Mesodermal cell (in vitro differentiated cells): ENCODE data around the gene DCDC2C.

Experiments used
- H3K27ac ChIP-seq: 2 replicates; pipeline ENCODE4 v1.7.0; 2013; ENCODE audit warnings: mild to moderate bottlenecking, low read depth, low read length, moderate library complexity; ENCODE audit not compliant: severe bottlenecking
- H3K36me3 ChIP-seq: 2 replicates; pipeline ENCODE4 v1.7.1; 2013; ENCODE audit warnings: mild to moderate bottlenecking, low read length, moderate library complexity; ENCODE audit not compliant: control insufficient read depth, insufficient read depth
- H3K4me1 ChIP-seq: one replicate; pipeline ENCODE4 v1.7.1; 2013; ENCODE audit warnings: mild to moderate bottlenecking, low read length; ENCODE audit not compliant: insufficient read depth, control insufficient read depth, poor library complexity, severe bottlenecking
- H3K4me3 ChIP-seq: 2 replicates; pipeline ENCODE4 v1.7.0; 2013; ENCODE audit warnings: low read length, control low read depth, mild to moderate bottlenecking; ENCODE audit not compliant: insufficient read depth, poor library complexity, severe bottlenecking; ENCODE audit errors: extremely low read depth
- H3K9me3 ChIP-seq: 2 replicates; pipeline ENCODE4 v1.7.1; 2013; ENCODE audit warnings: mild to moderate bottlenecking, low read length, moderate library complexity; ENCODE audit not compliant: control insufficient read depth
- WGBS, 2 experiments: methylation state at CpG; one replicate each; pipeline ENCODE4 v1.1.5; 2013; ENCODE audit warnings: missing lambda C conversion rate in 2 of 2; ENCODE audit not compliant: insufficient coverage in 2 of 2; 5-methylcytosine and 5-hydroxymethylcytosine counted together

The DCDC2C gene

GRCh38 chr2:3864943-3865865, 161.8 kb downstream of the DCDC2C start:
- Histone ChIP-seq H3K36me3 (no peaks in the 10 kb centered on the region), H3K4me3 (no peak overlapping the region), H3K9me3 (peaks cover 4% of the 10 kb centered on the region), H3K4me1 (no peaks in the 10 kb centered on the region), H3K27ac (no peak overlapping the region)
- WGBS, 2 experiments: 93 to 97% methylated on average over 8 to 13 of the region's 16 CpGs

GRCh38 chr2:3867469-3867868, 164.1 kb downstream of the DCDC2C start:
- Histone ChIP-seq H3K4me1 (no peaks in the 10 kb centered on the region), H3K36me3 (no peaks in the 10 kb centered on the region), H3K4me3 (no peak overlapping the region), H3K9me3 (peaks cover 4% of the 10 kb centered on the region), H3K27ac (no peak overlapping the region)
- WGBS, 2 experiments: 80 to 85% methylated on average over 4 of the region's 5 CpGs

- 85 to 88% methylated on average over 10 to 13 of the region's 14 CpGs for WGBS, 2 experiments
Measured at GRCh38 chr2:3868012-3868805, 164.8 kb downstream of the DCDC2C start.

GRCh38 chr2:3870222-3870621, 166.8 kb downstream of the DCDC2C start:
- no peaks in the 10 kb centered on the region for H3K36me3 ChIP-seq
- H3K9me3 ChIP-seq: peaks cover 4% of the 10 kb centered on the region
- no peak overlapping the region for H3K4me3 ChIP-seq
- H3K4me1 ChIP-seq: no peaks in the 10 kb centered on the region
- 75 to 81% methylated on average over 6 of the region's 7 CpGs for WGBS, 2 experiments
- no peak overlapping the region for H3K27ac ChIP-seq

More at GRCh38 chr2:3868012-3868805, 164.8 kb downstream of the DCDC2C start:
- Histone ChIP-seq H3K4me3 (no peak overlapping the region), H3K4me1 (no peaks in the 10 kb centered on the region), H3K9me3 (peaks cover 4% of the 10 kb centered on the region), H3K27ac (no peak overlapping the region), H3K36me3 (no peaks in the 10 kb centered on the region)

GRCh38 chr2:3871002-3871401, 167.6 kb downstream of the DCDC2C start:
- Histone ChIP-seq H3K36me3 (no peaks in the 10 kb centered on the region), H3K27ac (no peak overlapping the region), H3K4me1 (no peaks in the 10 kb centered on the region), H3K9me3 (peaks cover 4% of the 10 kb centered on the region), H3K4me3 (no peak overlapping the region)
- 97 to 100% methylated on average over 4 of the region's 4 CpGs for WGBS, 2 experiments

GRCh38 chr2:3872451-3872850, 169.1 kb downstream of the DCDC2C start:
- Histone ChIP-seq H3K36me3 (no peaks in the 10 kb centered on the region), H3K27ac (no peak overlapping the region), H3K4me1 (no peaks in the 10 kb centered on the region), H3K4me3 (no peak overlapping the region), H3K9me3 (no peaks in the 10 kb centered on the region)
- WGBS, 2 experiments: 100% methylated on average over 1 of the region's 3 CpGs; no CpG with 5 or more reads in 1 of the 2 experiments

GRCh38 chr2:3873899-3874298, 170.5 kb downstream of the DCDC2C start:
- Histone ChIP-seq H3K36me3 (no peaks in the 10 kb centered on the region), H3K27ac (no peak overlapping the region), H3K4me3 (no peak overlapping the region), H3K4me1 (no peaks in the 10 kb centered on the region), H3K9me3 (no peaks in the 10 kb centered on the region)
- no CpG with 5 or more reads among the region's 2 CpGs for WGBS, 2 experiments

- Histone ChIP-seq H3K36me3 (no peaks in the 10 kb centered on the region), H3K9me3 (no peaks in the 10 kb centered on the region), H3K4me1 (no peaks in the 10 kb centered on the region), H3K27ac (no peak overlapping the region), H3K4me3 (no peak overlapping the region)
- 87 to 100% methylated on average over 2 to 3 of the region's 4 CpGs for WGBS, 2 experiments
Measured at GRCh38 chr2:3876221-3876620, 172.8 kb downstream of the DCDC2C start.

- Histone ChIP-seq H3K4me1 (no peaks in the 10 kb centered on the region), H3K27ac (no peak overlapping the region), H3K9me3 (no peaks in the 10 kb centered on the region), H3K4me3 (no peak overlapping the region), H3K36me3 (no peaks in the 10 kb centered on the region)
- WGBS, 2 experiments: 43% methylated on average over 2 of the region's 3 CpGs; no CpG with 5 or more reads in 1 of the 2 experiments
Measured at GRCh38 chr2:3876685-3877084, 173.3 kb downstream of the DCDC2C start.

- Histone ChIP-seq H3K36me3 (no peaks in the 10 kb centered on the region), H3K9me3 (peaks cover 3% of the 10 kb centered on the region), H3K27ac (no peak overlapping the region), H3K4me3 (no peak overlapping the region), H3K4me1 (no peaks in the 10 kb centered on the region)
- 88 to 91% methylated on average over 21 to 23 of the region's 24 CpGs for WGBS, 2 experiments
Measured at GRCh38 chr2:3885629-3886628, 182.6 kb downstream of the DCDC2C start.
